Left cardiac atrium (tissue), 4 donors: ENCODE data around the gene SSB. TPM values are rescaled to one million over a fixed set of nuclear protein-coding genes. Genes with fewer than 3 reads are reported as not detected.
"Not testable (repeated sequence)": the region's sequence is repeated elsewhere in the genome, so short reads cannot be mapped to it uniquely, and the experiment has no call there.

ENCODE experiments used
- ATAC-seq, 2 donors: fragments of 200-7000 bp; cut with Tn5 transposase; one replicate each; pipeline ENCODE4 v1.9.1; 2020; ENCODE audit warnings: mild to moderate bottlenecking in 2 of 2, moderate library complexity in 2 of 2
- DNase-seq: peaks from one replicate; pipeline ENCODE4 v3.0.0-alpha.2; 2020
- intact Hi-C, 2 donors: fragments of 100-400 bp; cut with DNase I; formaldehyde crosslinking; loops; one replicate each; pipeline versions ENCODE4 v1.14.1 to v1.15.1; 2022 to 2023
- long read RNA-seq: library from polyadenylated mRNA; unstranded; transcript quantifications from one replicate; pipeline ENCODE4 v2.0.0, GENCODE V29; 2021
- total RNA-seq, 2 donors: library from RNA; stranded (reverse); fragmentation: NEBNext Ultra II Directional; extraction: Animal tissue kit (Norgen Biotek cat#: 25700); gene quantifications; one replicate each; pipeline ENCODE4 v1.2.1, GENCODE V29; 2021
- donor health status: DM: no; HTN: yes; CAD: no.
- donor health status: DM: no; HTN: yes; CAD: no; lungs with severe emphysema.
- donor health status: DM: yes; HTN: yes; CAD: no.
- donor health status: Dilated cardiomyopathy.

The SSB gene
- total RNA-seq: 10 to 100 TPM; 57.4 to 75.3 TPM
- long read RNA-seq, transcript SSB-201 (12 exons, 1,709 nt): major isoform, 9 of 13 reads
- long read RNA-seq, partial matches to known transcripts: 1 of 13 reads
- long read RNA-seq, other reads (novel, unspliced or antisense): 3 of 13 reads

DNA sequence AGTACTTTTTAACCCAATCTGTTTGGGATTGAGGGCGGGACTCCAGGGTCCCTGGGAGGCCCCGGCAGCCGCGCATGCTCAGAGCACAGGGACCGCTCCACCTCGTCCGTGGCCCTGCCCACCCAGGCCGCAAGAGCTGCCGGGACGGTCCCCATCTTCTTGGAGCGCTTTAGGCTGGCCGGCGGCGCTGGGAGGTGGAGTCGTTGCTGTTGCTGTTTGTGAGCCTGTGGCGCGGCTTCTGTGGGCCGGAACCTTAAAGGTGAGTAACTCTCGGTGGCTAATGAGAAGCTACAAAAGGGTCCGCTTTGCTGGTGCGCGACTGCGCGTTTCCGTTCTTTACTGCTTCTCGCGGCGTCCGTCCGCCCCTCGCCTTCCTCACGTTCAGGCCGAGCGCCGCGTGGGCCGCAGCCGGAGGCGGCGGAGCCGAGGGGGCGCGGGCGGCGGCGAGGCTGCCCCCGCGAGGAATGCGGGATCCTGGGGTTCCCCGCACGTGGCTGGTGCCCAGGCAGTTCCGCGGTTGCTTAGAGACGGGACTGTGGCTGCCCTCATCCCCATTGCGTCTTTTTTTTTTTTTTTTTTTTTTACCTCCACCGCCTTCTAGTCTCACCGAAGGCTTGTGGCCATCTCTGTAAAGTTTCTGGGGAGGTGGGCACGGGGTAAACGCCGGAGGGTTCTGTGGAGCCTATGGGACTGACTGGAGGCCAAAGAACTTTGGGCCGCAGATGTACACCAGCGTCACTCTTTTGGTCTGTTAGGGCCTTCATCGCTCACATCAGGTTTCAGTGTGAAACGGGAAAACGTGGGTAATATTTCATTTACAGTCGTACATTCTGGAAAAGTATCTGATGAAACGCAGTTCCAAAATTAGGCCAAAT is at the start of gene SSB:
Gene SSB, plus strand, starts transcription at position 154 of the 875 bp plus-strand sequence. CDS start 2,090 bp downstream, outside the sequence.
- intact Hi-C loops: loop anchor here in 1 of 2 donors (10.0 kb wide), 1 partner anchor 274 kb away; no protein-coding TSS in a partner anchor
- DNase-seq: peak; percentile 96
- peak; percentile 100 for ATAC-seq

DNA sequence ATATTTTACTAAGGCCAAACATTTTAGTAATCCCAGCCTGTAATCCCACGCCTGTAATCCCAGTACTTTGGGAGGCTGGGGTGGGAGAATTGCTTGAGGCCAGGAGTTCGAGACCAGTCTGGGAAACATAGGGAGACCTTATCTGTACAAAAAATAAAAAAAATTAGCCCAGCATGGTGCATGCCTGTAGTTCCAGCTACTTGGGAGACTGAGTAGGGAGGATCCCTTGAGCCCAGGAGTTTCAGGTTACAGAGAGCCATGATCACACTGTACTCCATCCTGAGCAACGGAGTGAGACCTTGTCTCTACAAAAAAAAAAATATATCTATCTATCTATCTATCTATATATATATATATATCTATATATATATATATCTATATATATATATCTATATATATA is 45.9 kb upstream of the SSB start:
- no peak for DNase-seq
- no peak for ATAC-seq
- intact Hi-C loops: no loop called here

GRCh38 chr2:169755083-169755870 is 43.4 kb upstream of the SSB start:
- ATAC-seq (no peak), DNase-seq (no peak)
- intact Hi-C loops: no loop called here

DNA sequence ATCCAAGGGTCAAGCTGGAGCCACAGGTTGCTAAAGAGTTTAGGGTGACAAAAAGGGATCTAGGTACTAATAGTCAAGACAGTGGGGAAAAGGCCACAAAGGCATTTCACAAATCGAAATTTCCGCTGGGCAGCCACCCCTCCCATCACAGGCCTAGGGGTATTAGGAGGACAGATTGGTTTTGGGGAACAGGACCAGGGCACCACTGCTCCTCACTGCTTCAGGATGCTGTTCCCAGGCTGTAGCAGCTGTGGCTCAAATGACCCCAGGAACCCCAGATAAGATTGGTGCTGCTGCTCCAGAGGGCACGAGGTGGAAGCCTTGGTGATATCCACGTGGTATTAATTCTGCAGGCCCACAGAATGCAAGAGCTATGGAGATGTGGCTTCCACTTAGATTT is 42.3 kb upstream of the SSB start:
- DNase-seq (no peak), ATAC-seq (no peak)
- intact Hi-C loops: no loop called here

- no peak for DNase-seq
- ATAC-seq: no peak
- intact Hi-C loops: no loop called here
Observed at GRCh38 chr2:169757356-169757755, 41.3 kb upstream of the SSB start.

GRCh38 chr2:169757778-169758177 is 40.9 kb upstream of the SSB start:
- no peak for ATAC-seq

GRCh38 chr2:169759987-169760386 is 38.7 kb upstream of the SSB start:
- intact Hi-C loops: no loop called here
- ATAC-seq (no peak), DNase-seq (no peak)

More at GRCh38 chr2:169757778-169758177, 40.9 kb upstream of the SSB start:
- no peak for DNase-seq
- intact Hi-C loops: no loop called here

GRCh38 chr2:169760798-169761197 is 37.9 kb upstream of the SSB start:
- ATAC-seq, intact Hi-C loops, DNase-seq: not testable (repeated sequence)

GRCh38 chr2:169761251-169761969 is 37.3 kb upstream of the SSB start:
- DNase-seq (no peak), ATAC-seq (no peak)
- intact Hi-C loops: no loop called here

DNA sequence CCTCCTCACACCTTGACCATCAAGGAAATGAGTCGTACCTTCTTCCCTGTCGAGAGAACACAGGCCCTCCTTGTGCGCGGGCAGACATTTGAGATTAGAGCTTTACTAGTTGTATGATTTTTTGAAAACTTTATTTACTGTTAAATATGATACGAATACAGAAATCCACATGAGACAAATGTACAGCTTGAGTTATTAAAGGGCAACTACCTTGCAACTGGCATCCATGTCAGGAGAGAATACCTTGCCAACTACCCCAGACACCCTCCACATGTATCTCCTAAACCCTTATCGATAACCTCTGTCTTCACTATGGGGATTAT is 36.7 kb upstream of the SSB start:
- DNase-seq (no peak), ATAC-seq (no peak)
- intact Hi-C loops: no loop called here

GRCh38 chr2:169765523-169765922 is 33.1 kb upstream of the SSB start:
- DNase-seq (no peak), ATAC-seq (no peak)
- intact Hi-C loops: no loop called here

- DNase-seq: peak; percentile 58
- intact Hi-C loops: no loop called here
- peak; percentile 48 to 76 for ATAC-seq
Observed at GRCh38 chr2:169767243-169767888, 31.3 kb upstream of the SSB start.

DNA sequence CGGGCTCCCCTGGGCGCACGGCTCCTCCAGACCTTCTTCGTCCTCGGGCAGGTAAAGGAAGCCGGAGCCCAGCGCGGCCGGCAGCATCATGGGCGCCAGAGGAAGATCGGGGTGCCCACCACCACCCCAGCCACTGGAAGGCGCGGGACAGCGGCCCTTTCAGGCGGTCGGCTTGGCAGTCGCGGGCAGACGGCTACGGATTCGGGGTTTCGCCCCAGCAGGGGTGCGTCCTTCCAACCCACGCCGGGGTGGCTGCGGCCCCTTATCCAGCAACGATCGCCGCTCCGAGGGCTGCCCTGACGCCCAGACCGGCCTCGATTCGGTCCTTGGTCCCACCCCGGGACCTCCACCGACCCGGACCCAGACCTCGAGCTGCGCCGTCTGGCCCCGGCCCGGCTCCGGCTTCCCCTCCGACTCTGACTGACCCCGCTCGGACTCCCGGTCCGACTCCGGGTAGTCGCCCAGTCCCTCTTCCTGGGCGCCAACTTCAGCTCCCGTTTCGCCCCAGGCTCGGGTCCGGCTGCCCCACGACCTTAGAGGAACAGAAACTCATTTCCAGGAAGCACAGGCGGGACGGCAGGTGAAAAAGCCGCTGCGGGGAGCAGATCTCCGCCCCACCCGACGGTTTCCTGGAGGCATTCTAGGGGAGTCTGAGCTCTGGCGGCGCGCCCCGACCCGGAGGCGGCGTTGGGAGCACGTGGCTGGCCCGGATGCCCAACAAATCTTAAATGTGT is 30.2 kb upstream of the SSB start:
- intact Hi-C loops: no loop called here
- DNase-seq: peak; percentile 55
- ATAC-seq: peak; percentile 32 to 61

GRCh38 chr2:169771021-169771420 is 27.6 kb upstream of the SSB start:
- intact Hi-C loops: no loop called here
- DNase-seq (no peak), ATAC-seq (no peak)

DNA sequence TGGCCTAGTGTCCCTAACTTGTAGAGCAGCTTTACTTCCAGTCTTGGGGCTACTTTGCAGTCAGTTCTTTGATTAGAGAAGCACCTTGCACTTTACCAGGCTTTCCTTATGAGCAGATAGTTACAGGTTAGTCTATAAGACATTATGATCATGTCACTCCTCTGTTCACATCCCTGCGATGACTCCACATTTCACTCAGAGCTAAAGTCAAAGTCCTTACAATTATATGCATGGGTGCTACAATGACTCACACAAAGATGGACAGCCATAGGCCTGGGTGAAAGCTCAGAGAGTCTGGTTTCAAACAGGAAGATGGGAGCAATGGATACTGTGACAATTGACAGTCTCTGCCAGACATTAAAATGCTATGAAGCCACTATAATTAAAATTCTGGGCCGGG is 27.1 kb upstream of the SSB start:
- ATAC-seq: no peak
- DNase-seq: no peak
- intact Hi-C loops: no loop called here

DNA sequence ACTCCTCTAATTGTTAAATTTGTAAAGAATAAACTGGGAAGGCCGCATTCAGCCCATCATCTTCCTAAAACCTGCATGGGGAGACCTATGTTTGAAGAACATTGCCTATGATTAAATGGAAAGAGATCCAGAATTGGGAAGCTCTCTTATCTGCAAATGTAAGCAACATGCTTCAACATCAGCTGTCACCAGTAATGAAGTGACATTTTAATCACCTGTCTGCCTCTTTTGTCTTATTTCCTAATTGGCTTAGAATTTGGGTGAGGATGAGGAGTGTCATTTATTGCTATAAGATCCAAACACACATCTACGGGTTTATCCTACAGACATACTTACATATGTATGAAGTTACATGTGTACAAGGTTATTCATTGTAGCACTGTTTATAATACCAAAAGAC is 26.0 kb upstream of the SSB start:
- intact Hi-C loops: no loop called here
- no peak for DNase-seq
- no peak for ATAC-seq

DNA sequence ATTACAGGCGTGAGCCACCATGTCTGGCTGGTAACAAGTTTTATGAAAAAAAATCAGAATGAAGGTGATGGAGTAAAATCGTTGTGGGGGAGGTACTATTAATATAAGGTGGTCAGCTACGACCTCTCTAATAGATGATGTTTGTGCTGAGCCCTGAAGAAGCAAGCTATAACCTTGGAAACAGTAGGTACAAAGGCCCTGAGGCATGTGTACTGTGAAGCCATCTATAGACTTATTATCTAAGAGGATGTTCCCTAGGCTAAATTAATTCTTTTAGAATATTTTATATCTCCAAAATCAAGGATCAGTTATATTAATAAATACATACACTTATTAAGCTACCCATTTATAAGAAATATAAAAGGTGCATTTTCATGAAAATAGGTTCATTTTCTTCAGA is 23.3 kb upstream of the SSB start:
- intact Hi-C loops: no loop called here
- DNase-seq (no peak), ATAC-seq (no peak)

- DNase-seq (no peak), ATAC-seq (no peak)
- intact Hi-C loops: no loop called here
Observed at GRCh38 chr2:169775765-169776164, 22.9 kb upstream of the SSB start.
